Lung (tissue), 12 donors: ENCODE measurements around the gene DAG1. TPM values are rescaled to one million over a fixed set of nuclear protein-coding genes. Genes with fewer than 3 reads are reported as not detected.

Experiments used
- ATAC-seq: fragments of 200-7000 bp; cut with Tn5 transposase; one replicate; pipeline ENCODE4 v1.9.1; 2020; ENCODE audit warnings: moderate number of reproducible peaks; ENCODE audit not compliant: insufficient read depth, low FRiP score
- DNase-seq, 3 donors: peaks; one replicate each; pipeline ENCODE4 v3.0.0-alpha.2; 2013 to 2017
- H3K27ac ChIP-seq, 2 donors: one replicate each; pipeline ENCODE4 v1.5.1; 2013; ENCODE audit warnings: mild to moderate bottlenecking in 2 of 2, moderate library complexity in 2 of 2, control low read depth in 1 of 2, inconsistent platforms in 1 of 2, low read depth in 1 of 2, low read length in 1 of 2
- H3K27me3 ChIP-seq, 3 donors: one replicate each; pipeline ENCODE4 v1.5.1; 2013; ENCODE audit warnings: low read length in 2 of 3; ENCODE audit not compliant: control insufficient read depth in 3 of 3, insufficient read depth in 3 of 3
- H3K36me3 ChIP-seq, 4 donors: one replicate each; pipeline ENCODE4 v1.5.1; 2013; ENCODE audit warnings: low read length in 4 of 4, mild to moderate bottlenecking in 1 of 4, moderate library complexity in 1 of 4; ENCODE audit not compliant: control insufficient read depth in 4 of 4, insufficient read depth in 4 of 4
- H3K4me1 ChIP-seq, 5 donors: one replicate each; pipeline ENCODE4 v1.5.1; 2013; ENCODE audit warnings: low read length in 5 of 5, mild to moderate bottlenecking in 2 of 5, moderate library complexity in 1 of 5; ENCODE audit not compliant: control insufficient read depth in 5 of 5, insufficient read depth in 5 of 5
- H3K4me3 ChIP-seq: one replicate; pipeline ENCODE4 v1.5.1; 2013; ENCODE audit warnings: mild to moderate bottlenecking, control low read depth, moderate library complexity
- H3K9ac ChIP-seq, 2 donors: one replicate each; pipeline ENCODE4 v1.5.1; 2013; ENCODE audit warnings: low read length in 2 of 2, control low read depth in 1 of 2; ENCODE audit not compliant: insufficient read depth in 1 of 2
- H3K9me3 ChIP-seq, 4 donors: one replicate each; pipeline ENCODE4 v1.5.1; 2013; ENCODE audit warnings: low read length in 3 of 4, mild to moderate bottlenecking in 1 of 4, moderate library complexity in 1 of 4; ENCODE audit not compliant: control insufficient read depth in 4 of 4, insufficient read depth in 3 of 4
- CTCF ChIP-seq: IDR thresholded peaks from 2 replicates; pipeline ENCODE4 v1.5.1; 2012; ENCODE audit warnings: mild to moderate bottlenecking; ENCODE audit errors: control extremely low read depth, extremely low read depth
- WGBS, 2 donors: extraction: QIAGEN DNeasy Blood & Tissue Kit; methylation state at CpG; one replicate each; pipeline ENCODE4 v1.1.7; 2013; 5-methylcytosine and 5-hydroxymethylcytosine counted together
- polyA plus RNA-seq, 2 donors: library from polyadenylated mRNA; stranded (reverse); fragments of 200-250 nt; gene quantifications; one replicate each; pipeline ENCODE4 v1.2.1, GENCODE V29; 2013
- total RNA-seq, 2 donors: library from RNA; depleted of rRNA in 1 of 2; stranded (reverse); fragments of >200 nt in 1 of 2; gene quantifications; one replicate each; pipeline ENCODE4 v1.2.1, GENCODE V29; 2014 to 2021
- donor health status: control.
- donor health status: control.
- donor health status: Bipolar disorder and iron deficiency.
- donor health status: healthy.
- donor health status: DM: yes; HTN: yes; CAD: no.

DAG1 gene
- total and polyA plus RNA-seq, 4 donors = 18.2 to 100 (median 38.0) TPM

- Histone ChIP-seq H3K9ac (no peak overlapping the region), H3K36me3 (peaks cover 5 to 28% (median 14%) of the 10 kb centered on the region in 4 donors), H3K27ac (no peak overlapping the region), H3K4me1 (peaks cover 0 to 1% (median 0%) of the 10 kb centered on the region in 5 donors), H3K27me3 (no peaks in the 10 kb centered on the region), H3K4me3 (no peak overlapping the region), H3K9me3 (no peaks in the 10 kb centered on the region)
- no peak for TF ChIP-seq CTCF
- no peak for DNase-seq
- ATAC-seq = no peak
- WGBS, 2 donors = 75 to 92% methylated on average over 5 of the region's 5 CpGs
Measured at GRCh38 chr3:49530231-49530630, 60.2 kb downstream of the DAG1 start.

GRCh38 chr3:49530701-49531100, 60.6 kb downstream of the DAG1 start:
- no peak for TF ChIP-seq CTCF
- peak overlapping the region in 1 of 2 donors; percentile 67 for H3K27ac ChIP-seq
- H3K9ac ChIP-seq = no peak overlapping the region
- H3K4me1 ChIP-seq = peaks cover 0 to 1% (median 0%) of the 10 kb centered on the region in 5 donors
- no peaks in the 10 kb centered on the region for H3K27me3 ChIP-seq
- 92 to 96% methylated on average over 8 of the region's 8 CpGs for WGBS, 2 donors
- no peaks in the 10 kb centered on the region for H3K9me3 ChIP-seq
- no peak for ATAC-seq
- no peak overlapping the region for H3K4me3 ChIP-seq
- DNase-seq = no peak
- H3K36me3 ChIP-seq = peaks cover 8 to 28% (median 14%) of the 10 kb centered on the region in 4 donors

DNA sequence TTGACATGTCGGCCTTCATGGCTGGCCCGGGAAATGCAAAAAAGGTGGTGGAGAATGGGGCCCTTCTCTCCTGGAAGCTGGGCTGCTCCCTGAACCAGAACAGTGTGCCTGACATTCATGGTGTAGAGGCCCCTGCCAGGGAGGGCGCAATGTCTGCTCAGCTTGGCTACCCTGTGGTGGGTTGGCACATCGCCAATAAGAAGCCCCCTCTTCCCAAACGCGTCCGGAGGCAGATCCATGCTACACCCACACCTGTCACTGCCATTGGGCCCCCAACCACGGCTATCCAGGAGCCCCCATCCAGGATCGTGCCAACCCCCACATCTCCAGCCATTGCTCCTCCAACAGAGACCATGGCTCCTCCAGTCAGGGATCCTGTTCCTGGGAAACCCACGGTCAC, 61.2 kb downstream of the DAG1 start:
- no peak for ATAC-seq
- Histone ChIP-seq H3K9ac (no peak overlapping the region), H3K27me3 (no peaks in the 10 kb centered on the region), H3K36me3 (peaks cover 8 to 28% (median 14%) of the 10 kb centered on the region in 4 donors), H3K9me3 (no peaks in the 10 kb centered on the region), H3K4me3 (no peak overlapping the region), H3K27ac (peak overlapping the region in 1 of 2 donors; percentile 67), H3K4me1 (peaks cover 0 to 1% (median 0%) of the 10 kb centered on the region in 5 donors)
- 92 to 97% methylated on average over 10 of the region's 10 CpGs for WGBS, 2 donors
- DNase-seq = no peak
- no peak for TF ChIP-seq CTCF

DNA sequence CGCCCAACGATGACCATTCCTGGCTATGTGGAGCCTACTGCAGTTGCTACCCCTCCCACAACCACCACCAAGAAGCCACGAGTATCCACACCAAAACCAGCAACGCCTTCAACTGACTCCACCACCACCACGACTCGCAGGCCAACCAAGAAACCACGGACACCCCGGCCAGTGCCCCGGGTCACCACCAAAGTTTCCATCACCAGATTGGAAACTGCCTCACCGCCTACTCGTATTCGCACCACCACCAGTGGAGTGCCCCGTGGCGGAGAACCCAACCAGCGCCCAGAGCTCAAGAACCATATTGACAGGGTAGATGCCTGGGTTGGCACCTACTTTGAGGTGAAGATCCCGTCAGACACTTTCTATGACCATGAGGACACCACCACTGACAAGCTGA, 61.6 kb downstream of the DAG1 start:
- 95 to 96% methylated on average over 16 of the region's 16 CpGs for WGBS, 2 donors

More for the DNA sequence above, 61.6 kb downstream of the DAG1 start:
- no peak for TF ChIP-seq CTCF
- H3K4me3 ChIP-seq = no peak overlapping the region
- ATAC-seq = no peak
- peaks cover 0 to 1% (median 0%) of the 10 kb centered on the region in 5 donors for H3K4me1 ChIP-seq
- no peak overlapping the region for H3K27ac ChIP-seq
- no peak for DNase-seq
- H3K36me3 ChIP-seq = peaks cover 8 to 28% (median 14%) of the 10 kb centered on the region in 4 donors
- H3K27me3 ChIP-seq = no peaks in the 10 kb centered on the region
- H3K9ac ChIP-seq = no peak overlapping the region
- H3K9me3 ChIP-seq = no peaks in the 10 kb centered on the region
